Endothelial cell of umbilical vein (primary cell): Measurements from ENCODE around the gene CUL3.

ENCODE experiments used
- EZH2 ChIP-seq: IDR thresholded peaks from 2 replicates; pipeline ENCODE4 v1.6.1; 2012; ENCODE audit warnings: borderline replicate concordance, low read depth, mild to moderate bottlenecking, moderate library complexity, low read length, inconsistent platforms; ENCODE audit not compliant: severe bottlenecking
- JUN ChIP-seq: IDR thresholded peaks from 2 replicates; pipeline ENCODE4 v1.6.1; 2011; ENCODE audit warnings: borderline replicate concordance, low read depth; ENCODE audit not compliant: insufficient read length, insufficient read depth
- POLR2A ChIP-seq: IDR thresholded peaks from 2 replicates; pipeline ENCODE4 v1.6.1; 2012; ENCODE audit warnings: low read depth, mild to moderate bottlenecking, control low read depth, low read length
- POLR2AphosphoS5 ChIP-seq: IDR thresholded peaks from 2 replicates; pipeline ENCODE4 v1.6.1; 2012; ENCODE audit warnings: low read depth, mild to moderate bottlenecking, control low read depth, low read length, moderate library complexity; ENCODE audit not compliant: insufficient read depth
- TF ChIP-seq, protein P1 (sequence below), 2 donors: IDR thresholded peaks; 1 replicate in 1 of 2; 2 replicates in 1 of 2; pipeline ENCODE4 v1.5.1; 2011; ENCODE audit warnings: low read length in 2 of 2, mild to moderate bottlenecking in 2 of 2, moderate library complexity in 2 of 2, control low read depth in 1 of 2, inconsistent platforms in 1 of 2, low read depth in 1 of 2; ENCODE audit not compliant: insufficient read depth in 1 of 2; ENCODE audit errors: extremely low read depth in 1 of 2

DNA sequence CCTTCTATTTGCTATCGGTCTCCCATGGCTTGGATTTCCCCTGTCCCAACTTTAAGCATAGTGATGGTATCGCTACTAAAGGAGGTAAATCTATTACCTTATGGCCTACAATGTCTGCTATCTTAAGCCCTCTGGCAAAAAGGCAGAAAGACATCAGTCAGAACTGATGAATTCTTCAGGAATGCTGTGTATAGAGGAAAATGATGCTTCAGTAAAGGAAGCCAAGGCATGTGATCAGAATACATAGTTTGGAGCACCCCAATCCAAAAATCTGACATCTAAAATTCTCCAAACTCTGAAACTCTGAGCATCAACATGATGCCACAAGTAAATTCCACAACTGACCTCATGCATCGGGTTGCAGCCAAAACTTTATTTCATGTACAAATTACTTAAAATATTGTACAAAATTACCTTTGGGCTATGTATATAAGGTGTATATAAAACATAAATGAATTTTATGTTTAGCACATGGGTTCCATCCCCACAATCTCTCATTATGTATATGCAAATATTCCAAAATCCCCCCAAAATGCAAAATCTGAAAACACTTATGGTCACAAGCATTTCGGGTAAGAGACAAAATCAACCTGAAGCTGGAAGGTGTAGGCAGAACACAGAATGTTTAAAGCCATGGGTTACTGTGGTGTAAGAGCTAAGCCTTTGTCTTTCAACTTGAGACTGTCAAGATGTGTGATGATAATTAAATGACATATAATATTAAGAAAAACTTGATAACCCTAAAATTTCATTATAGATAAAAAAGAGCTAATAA lies 66.2 kb downstream of the CUL3 start:
- TF ChIP-seq POLR2A (no peak), EZH2 (no peak), POLR2AphosphoS5 (no peak), JUN (no peak)
- TF ChIP-seq, protein P1, sequence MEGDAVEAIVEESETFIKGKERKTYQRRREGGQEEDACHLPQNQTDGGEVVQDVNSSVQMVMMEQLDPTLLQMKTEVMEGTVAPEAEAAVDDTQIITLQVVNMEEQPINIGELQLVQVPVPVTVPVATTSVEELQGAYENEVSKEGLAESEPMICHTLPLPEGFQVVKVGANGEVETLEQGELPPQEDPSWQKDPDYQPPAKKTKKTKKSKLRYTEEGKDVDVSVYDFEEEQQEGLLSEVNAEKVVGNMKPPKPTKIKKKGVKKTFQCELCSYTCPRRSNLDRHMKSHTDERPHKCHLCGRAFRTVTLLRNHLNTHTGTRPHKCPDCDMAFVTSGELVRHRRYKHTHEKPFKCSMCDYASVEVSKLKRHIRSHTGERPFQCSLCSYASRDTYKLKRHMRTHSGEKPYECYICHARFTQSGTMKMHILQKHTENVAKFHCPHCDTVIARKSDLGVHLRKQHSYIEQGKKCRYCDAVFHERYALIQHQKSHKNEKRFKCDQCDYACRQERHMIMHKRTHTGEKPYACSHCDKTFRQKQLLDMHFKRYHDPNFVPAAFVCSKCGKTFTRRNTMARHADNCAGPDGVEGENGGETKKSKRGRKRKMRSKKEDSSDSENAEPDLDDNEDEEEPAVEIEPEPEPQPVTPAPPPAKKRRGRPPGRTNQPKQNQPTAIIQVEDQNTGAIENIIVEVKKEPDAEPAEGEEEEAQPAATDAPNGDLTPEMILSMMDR (IDR thresholded peaks at IDR 0.05; ENCODE audit: extremely low read depth in 1 of 2, insufficient read depth in 1 of 2, low read depth in 1 of 2, low read length in 2 of 2), result no peak
